GM19193 (cell line): ENCODE data around the gene AKNA.

Experiments
- POLR2A ChIP-seq: IDR thresholded peaks from 4 replicates; pipeline ENCODE4 v1.6.1; 2011; ENCODE audit not compliant: insufficient read depth, insufficient read length; ENCODE audit errors: extremely low read depth

The AKNA gene

GRCh38 chr9:114370251-114370967 lies 17.4 kb downstream of the AKNA start:
- no peak for TF ChIP-seq POLR2A

DNA sequence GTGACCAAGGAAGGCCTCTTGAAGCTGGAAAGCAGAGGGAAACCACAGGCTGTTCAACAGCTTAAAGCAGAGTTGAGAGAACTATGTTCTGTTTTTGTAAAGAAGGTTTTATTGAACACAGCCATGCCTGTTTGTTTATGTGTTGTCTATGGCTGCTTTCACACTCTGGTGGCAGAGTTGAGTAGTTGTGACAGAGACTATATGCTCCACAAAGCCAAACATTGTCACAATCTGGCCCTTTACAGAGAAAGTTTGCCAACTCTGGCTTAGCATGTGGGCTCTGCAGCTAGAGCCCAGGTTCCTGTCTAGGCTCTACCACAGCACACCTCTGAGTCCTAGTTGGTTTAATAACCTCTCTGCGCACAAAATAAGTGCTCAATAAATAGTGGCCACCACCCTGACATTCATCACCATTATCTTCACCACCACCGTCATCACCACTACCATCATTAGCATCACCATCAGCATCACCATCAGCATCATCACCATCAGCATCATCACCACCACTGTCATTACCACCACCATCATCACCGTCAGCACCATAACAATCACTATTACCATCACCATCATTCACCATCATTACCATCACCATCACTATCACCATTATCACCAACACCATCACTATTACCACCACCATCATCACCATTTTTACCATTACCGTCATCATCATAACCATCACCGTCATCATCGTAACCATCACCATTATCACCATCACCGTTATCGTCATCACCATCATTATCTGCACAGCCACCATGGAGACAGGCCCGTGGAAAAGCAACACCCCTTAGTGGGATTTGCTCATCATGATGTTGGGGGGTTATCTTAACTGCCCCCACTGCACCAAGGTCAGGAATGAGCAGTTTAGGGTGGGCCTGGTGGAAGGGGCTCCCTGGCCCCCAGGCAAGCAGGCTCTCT lies 18.3 kb downstream of the AKNA start:
- TF ChIP-seq POLR2A, result no peak

DNA sequence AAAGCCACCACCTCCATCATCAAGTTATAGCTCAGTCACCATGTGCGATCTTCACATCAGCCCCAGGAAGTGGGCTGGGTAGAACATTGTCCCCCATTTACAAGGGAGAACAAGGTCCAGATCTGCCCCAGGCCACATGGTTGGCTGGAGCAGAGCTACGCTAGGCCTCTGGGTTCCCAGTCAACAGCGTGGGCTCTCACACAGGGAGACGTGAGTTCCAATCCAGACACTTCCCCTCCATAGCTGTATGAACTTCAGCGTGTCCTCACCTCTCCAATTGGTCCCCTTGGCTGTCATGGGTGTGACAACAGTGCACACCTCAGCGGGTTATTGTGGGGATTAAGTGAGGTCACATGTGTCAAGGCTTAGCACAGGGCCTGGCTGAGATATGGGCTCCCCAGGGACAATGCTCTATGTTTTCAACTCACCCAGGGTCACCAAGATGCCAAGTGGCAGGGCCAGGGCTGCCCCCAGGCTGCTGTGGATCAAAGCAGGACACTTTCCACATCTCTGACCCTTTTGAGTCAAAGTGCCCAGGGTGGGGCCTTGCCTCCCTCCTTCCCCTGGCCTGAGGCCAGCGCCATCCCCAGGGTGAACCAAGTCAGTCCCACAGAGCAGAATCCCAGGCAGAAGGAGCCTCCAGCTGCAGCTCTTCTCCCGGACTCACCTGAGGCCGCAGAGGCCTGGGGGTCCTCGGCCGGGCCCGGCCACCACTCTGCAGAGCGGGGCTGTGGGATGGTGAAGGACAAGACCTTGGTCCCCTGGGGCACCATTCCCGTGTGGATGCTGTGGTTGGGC lies 19.8 kb downstream of the AKNA start:
- TF ChIP-seq POLR2A, result no peak

DNA sequence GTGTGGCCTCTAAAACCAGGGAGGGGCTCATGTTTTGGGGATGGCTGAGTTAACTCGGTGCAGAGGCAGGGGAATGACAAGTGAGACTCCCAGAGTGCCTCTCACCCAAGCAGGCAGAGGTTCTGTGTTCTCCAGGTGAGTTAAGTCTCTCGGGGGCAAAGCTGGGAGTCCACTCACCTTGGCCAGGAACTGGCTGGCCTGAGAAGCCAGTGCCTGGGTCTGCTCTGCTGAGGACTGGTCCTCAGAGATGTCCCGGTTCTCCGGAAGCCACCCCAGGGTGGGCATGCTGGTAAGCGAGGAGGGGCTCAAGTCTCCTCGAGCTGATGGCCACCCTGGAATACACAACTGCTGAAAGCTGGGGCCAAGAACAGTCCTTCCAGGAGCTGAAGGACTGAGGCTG lies 20.4 kb downstream of the AKNA start:
- TF ChIP-seq POLR2A, result peak; percentile 17

GRCh38 chr9:114366334-114367128 lies 21.3 kb downstream of the AKNA start:
- TF ChIP-seq POLR2A, result no peak

DNA sequence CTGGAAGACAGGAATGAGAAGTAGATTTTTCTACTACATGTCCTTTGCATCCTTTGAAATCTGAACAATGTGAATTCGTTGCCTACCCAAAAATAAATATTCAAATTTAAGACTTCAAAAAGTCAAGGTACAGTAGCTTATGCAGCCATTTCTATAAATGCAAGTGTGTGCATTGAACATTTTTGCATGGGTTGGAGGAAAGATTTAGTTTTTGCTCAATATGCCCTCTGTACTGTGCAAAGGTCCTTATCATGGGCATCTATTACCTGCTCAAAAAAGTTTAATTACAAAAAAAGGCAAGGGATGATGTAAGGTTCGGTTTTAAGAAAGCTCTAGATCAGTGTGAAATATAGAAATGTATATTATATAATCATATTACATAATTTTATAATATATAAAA lies 22.6 kb downstream of the AKNA start:
- TF ChIP-seq POLR2A, result no peak

DNA sequence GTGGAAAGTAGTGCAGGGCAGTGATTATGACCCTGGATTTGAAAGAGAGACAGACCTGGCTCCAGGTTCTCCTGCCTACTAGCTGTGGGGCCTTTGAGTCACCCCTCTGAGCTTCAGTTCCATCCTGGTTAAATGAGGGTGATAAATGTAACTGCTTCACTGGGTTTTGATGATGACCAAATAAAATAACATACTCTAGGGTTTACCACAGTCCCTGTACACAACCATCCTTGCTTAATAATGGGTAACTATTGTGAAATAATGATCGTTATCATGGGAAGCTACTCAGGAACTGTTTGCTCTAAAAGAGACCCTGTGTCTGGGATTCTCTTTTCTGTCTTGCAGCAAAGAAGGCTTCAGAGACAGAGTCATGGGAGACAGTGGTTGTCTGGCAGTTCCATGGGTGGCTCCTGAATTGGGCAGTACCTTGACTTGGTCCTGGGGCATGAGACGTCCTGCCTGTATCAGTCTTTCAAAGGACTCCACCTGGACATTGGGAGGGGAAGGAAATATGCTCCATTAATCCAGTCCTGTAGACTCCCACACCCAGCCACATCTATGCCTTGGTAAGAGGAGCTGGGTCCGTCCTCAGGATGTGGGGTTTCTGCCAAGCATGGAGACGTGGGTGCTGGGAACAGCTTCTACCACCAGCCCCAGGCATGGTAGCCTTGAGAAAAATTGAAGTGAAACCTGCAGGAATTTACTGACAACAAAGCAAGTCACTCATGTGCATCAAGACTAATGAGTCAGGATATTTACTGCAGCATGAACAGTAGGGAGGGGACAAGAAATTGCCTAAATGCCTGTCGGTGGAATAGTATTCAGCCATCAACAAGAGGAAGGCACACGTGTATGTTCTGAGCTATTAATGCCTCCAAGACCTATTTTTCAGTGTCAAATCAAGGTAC lies 23.4 kb downstream of the AKNA start:
- TF ChIP-seq POLR2A, result no peak

DNA sequence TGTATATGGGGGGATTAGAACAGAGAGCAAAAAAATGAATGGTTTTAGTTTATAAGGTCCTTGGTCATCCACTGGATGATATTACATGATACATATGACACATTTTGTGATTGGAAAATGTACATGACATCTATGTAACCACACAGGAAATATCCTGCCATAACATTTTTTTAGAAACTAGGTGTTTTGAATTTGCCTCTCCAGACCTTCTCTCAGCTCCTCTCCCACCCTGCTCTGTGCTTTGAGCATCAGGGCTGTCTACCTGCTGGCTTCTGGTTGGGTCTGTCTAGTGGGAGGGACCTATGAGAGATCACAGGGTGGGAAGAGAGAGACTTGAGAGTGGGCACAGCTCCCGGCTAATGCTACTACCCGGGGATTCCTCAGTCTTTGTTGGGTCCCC lies 24.4 kb downstream of the AKNA start:
- no peak for TF ChIP-seq POLR2A

- no peak for TF ChIP-seq POLR2A
Observed at GRCh38 chr9:114362394-114362793, 25.4 kb downstream of the AKNA start.

GRCh38 chr9:114361542-114361941 lies 26.2 kb downstream of the AKNA start:
- TF ChIP-seq POLR2A, result no peak

DNA sequence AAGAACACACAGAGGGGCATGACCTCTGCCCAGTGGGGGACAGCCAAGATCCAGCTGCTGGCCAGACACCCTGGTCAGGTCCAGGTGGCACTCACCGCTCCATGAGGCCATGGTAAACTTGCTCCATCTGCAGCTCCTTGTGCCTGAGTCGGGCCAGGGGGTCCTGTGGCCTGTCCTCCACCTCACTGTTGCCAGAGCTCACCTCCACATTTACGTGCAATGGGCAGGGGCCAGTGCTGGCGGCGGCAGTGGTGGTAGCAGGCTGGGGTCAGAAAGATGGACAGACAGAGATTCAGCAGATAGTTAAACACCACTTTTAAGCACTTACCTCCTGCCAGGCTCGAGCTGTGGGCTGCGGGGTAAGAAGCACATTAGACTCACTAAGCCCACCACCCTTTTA lies 28.0 kb downstream of the AKNA start:
- no peak for TF ChIP-seq POLR2A

GRCh38 chr9:114357911-114358328 lies 29.9 kb downstream of the AKNA start:
- no peak for TF ChIP-seq POLR2A

DNA sequence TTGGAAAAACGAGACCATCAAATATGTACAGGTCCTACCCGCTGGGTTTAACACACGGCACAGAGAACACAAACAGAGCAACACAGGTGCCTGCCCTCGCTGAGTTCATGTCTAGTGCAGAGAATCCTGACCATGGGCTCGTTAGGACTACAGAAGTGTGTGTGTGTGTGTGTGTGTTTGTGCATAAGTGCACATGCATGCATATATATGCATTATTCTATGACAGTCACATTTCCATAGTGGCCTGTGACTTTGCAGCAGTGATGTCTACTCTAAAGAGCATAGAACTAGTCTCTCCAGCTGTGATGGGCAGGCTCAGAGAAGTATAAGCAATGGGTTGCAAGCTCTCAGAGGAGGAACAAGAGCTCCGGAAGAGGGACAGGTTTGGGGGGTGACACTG lies 30.4 kb downstream of the AKNA start:
- no peak for TF ChIP-seq POLR2A
